AG10803 (cell line): Measurements from ENCODE around the gene ZC2HC1B.

Experiments used
- DNase-seq: peaks from one replicate; pipeline ENCODE4 v3.0.0; 2010; ENCODE audit warnings: low read depth
- H3K4me3 ChIP-seq: 2 replicates; pipeline ENCODE4 v1.5.1; 2011; ENCODE audit warnings: mild to moderate bottlenecking, low read length, control low read depth
- CTCF ChIP-seq: conservative IDR thresholded peaks from 2 replicates; pipeline ENCODE4 v1.5.1; 2011; ENCODE audit warnings: mild to moderate bottlenecking, low read length, control low read depth, inconsistent platforms

The ZC2HC1B gene, protein sequence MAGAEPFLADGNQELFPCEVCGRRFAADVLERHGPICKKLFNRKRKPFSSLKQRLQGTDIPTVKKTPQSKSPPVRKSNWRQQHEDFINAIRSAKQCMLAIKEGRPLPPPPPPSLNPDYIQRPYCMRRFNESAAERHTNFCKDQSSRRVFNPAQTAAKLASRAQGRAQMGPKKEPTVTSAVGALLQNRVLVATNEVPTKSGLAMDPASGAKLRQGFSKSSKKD

DNA sequence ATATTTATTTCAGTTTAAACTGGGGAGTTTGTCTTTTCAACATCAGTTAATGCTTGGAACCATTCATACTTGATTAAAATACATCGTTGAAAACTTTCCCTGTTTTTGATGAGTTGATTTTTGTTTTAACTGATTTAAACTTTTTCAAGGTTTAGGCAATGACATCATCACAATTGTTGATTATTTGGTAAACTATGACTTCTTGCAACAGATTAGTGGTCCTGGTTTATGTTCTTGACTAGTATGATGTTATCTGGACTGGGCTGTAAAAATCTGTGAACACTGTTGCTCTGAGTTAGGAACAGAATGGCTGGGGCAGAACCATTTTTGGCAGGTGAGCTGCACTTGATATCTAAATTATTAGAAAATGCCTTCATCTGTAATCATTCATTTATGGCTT is at the start of gene ZC2HC1B:
ZC2HC1B (plus strand) TSS at position 241 of the 400 bp plus-strand sequence; CDS start at position 307, 66 bp downstream.
- H3K4me3 ChIP-seq, result no peak within 1 kb of the TSS
- DNase-seq, result no peak
- no peak for TF ChIP-seq CTCF

DNA sequence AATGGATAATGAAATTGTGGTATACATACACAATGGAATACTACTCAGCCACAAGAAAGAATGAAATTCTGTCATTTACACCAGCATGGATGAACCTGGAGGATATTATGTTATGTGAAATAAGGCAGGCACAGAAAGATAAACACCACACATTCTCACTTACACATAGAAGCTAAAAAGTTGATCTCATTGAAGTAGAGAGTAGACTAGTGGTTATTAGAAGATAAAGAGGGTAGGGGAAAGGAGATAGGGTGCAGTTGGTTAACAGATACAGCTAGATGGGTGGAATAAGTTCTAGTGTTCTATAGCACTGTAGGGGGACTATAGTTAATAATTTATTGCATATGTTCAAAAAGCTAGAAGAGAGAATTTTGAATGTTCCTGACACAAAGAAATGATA is 46.7 kb upstream of the ZC2HC1B start:
- DNase-seq, result no peak
- H3K4me3 ChIP-seq, result no peak overlapping the region
- TF ChIP-seq CTCF, result no peak

GRCh38 chr6:143821359-143821758 is 42.9 kb upstream of the ZC2HC1B start:
- TF ChIP-seq CTCF, result no peak
- H3K4me3 ChIP-seq, result no peak overlapping the region
- DNase-seq, result no peak

DNA sequence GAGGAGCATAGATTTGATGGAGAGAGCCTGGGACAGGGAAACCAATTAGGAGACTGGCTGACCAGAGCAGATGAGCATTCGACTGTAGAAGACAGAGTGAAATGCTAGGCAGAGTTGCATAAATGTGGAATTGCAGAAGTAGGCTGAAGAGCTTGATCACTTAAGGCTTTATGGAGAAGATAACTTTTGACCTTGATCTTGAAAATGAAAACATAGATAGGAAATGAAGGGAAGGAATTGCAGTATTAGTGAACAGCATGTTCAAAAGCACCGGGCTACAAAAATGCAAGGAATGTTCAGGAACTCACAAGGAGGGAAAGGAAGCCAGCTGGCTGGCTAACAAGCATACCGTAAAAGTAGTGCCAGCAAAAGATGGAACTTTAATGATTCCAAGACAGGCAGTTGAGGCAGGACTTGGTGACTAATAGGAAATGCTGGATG is 41.7 kb upstream of the ZC2HC1B start:
- H3K4me3 ChIP-seq, result no peak overlapping the region
- no peak for TF ChIP-seq CTCF
- DNase-seq, result peak; percentile 82

- no peak overlapping the region for H3K4me3 ChIP-seq
- peak; percentile 19 for DNase-seq
- no peak for TF ChIP-seq CTCF
Measured at GRCh38 chr6:143823548-143823947, 40.7 kb upstream of the ZC2HC1B start.

- TF ChIP-seq CTCF, result no peak
- no peak for DNase-seq
- no peak overlapping the region for H3K4me3 ChIP-seq
Measured at GRCh38 chr6:143828572-143828971, 35.7 kb upstream of the ZC2HC1B start.

DNA sequence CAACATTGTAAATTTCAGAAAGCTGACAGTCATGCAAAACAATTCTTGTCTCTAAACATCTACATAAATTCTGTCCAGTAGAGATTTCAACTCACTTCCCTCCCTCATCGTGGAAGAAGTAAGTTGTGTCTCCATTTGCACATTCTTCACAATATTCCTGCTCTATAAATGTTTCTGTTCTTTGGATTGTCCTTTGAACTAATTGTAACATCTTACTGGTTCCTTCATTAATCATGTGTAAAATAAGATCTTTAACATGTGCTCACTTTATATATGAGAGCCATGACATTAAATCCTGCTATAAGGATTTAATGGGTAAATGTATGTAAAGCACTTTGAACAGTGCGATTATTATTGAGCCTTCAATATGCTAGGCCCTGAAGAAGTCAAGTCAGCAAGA is 28.1 kb upstream of the ZC2HC1B start:
- TF ChIP-seq CTCF, result no peak
- DNase-seq, result no peak
- no peak overlapping the region for H3K4me3 ChIP-seq
